ENCODE data around the gene PPM1J.

- no peak for TF ChIP-seq CTCF (conservative IDR thresholded peaks at IDR 0.05; ENCODE audit: low read length)
- TF ChIP-seq EZH2phosphoT487 (IDR thresholded peaks at IDR 0.05; ENCODE audit: borderline replicate concordance) = no peak
Observed at GRCh38 chr1:112721966-112722524, 6.9 kb upstream of the PPM1J start.

All from Loucy (cell line).